ENCODE measurements around the gene PGGT1B. TPM values are rescaled to one million over a fixed set of nuclear protein-coding genes. Genes with fewer than 3 reads are reported as not detected.

PGGT1B gene
- total and polyA plus RNA-seq, 9 of the 15 experiments (the other 6 are each of a cell fraction or from before 2014, with no cell fraction given) = 5.3 to 33.7 (median 19.8) TPM

GRCh38 chr5:115296124-115297022 is 33.7 kb upstream of the PGGT1B start, which contains the start of gene CCDC112 (continued):
- TF ChIP-seq NFE2L1 (tag; IDR thresholded peaks at IDR 0.05; ENCODE audit: borderline replicate concordance, low read depth) = no peak
- TF ChIP-seq MAZ (CRISPR knock-in tag; conservative IDR thresholded peaks at IDR 0.05 in 1 of 2, IDR thresholded peaks at IDR 0.05 in 1 of 2) = peak; percentile 68 to 84
- no peak for TF ChIP-seq RUNX1 (IDR thresholded peaks at IDR 0.05; ENCODE audit: low read depth)
- TF ChIP-seq ARID4B (CRISPR knock-in tag; IDR thresholded peaks at IDR 0.05) = peak; percentile 65; the same call in 1 of the 2 replicates
- 0 out of 2 replicates have a peak, but pooled peaks have one; percentile 20 for TF ChIP-seq ERF (CRISPR knock-in tag; IDR thresholded peaks at IDR 0.05)
- TF ChIP-seq NCOA6 (IDR thresholded peaks at IDR 0.05) = no peak
- TF ChIP-seq MITF (IDR thresholded peaks at IDR 0.05) = no peak
- TF ChIP-seq STAT5A (IDR thresholded peaks at IDR 0.05; ENCODE audit: borderline replicate concordance, low read length) = no peak
- peak; percentile 56 for TF ChIP-seq PHF20 (IDR thresholded peaks at IDR 0.05; ENCODE audit: partially characterized antibody)
- peak; percentile 46; the same call in 1 of the 2 replicates for TF ChIP-seq MYC (IDR thresholded peaks at IDR 0.05; ENCODE audit: low read depth, low read length)
- TF ChIP-seq MYC (CRISPR knock-in tag; IDR thresholded peaks at IDR 0.05; ENCODE audit: borderline replicate concordance, low read depth) = no peak
- peak in 1 of 2 experiments; percentile 66; a peak in 1 of 4 replicates for TF ChIP-seq ZNF639 (CRISPR knock-in tag; conservative IDR thresholded peaks at IDR 0.05 in 1 of 2, IDR thresholded peaks at IDR 0.05 in 1 of 2)
- peak; percentile 51 to 67; a peak in 3 of 4 replicates for TF ChIP-seq NRF1 (conservative IDR thresholded peaks at IDR 0.05 in 1 of 2, IDR thresholded peaks at IDR 0.05 in 1 of 2)
- TF ChIP-seq ZNF586 (CRISPR knock-in tag; conservative IDR thresholded peaks at IDR 0.05) = no peak
- TF ChIP-seq RBBP5 (IDR thresholded peaks at IDR 0.05; ENCODE audit: borderline replicate concordance, insufficient read depth, low read length, poor library complexity, severe bottlenecking) = peak; percentile 85
- no peak for TF ChIP-seq ETV6 (IDR thresholded peaks at IDR 0.05; ENCODE audit: borderline replicate concordance in 1 of 2, low read depth in 2 of 2, low read length in 1 of 2)
- peak; percentile 87; the same call in 1 of the 2 replicates for TF ChIP-seq ETV6 (CRISPR knock-in tag; IDR thresholded peaks at IDR 0.05; ENCODE audit: borderline replicate concordance)
- TF ChIP-seq RBFOX2 (IDR thresholded peaks at IDR 0.05; ENCODE audit: low read depth, low read length) = peak; percentile 81
